Erythroblast (primary cell): ENCODE data around the gene CCDC12.

Experiments used
- GATA1 ChIP-seq: IDR thresholded peaks from 2 replicates; pipeline ENCODE4 v1.6.1; 2011; ENCODE audit warnings: low read depth, mild to moderate bottlenecking, control low read depth, low read length, moderate library complexity
- POLR2A ChIP-seq: IDR thresholded peaks from 2 replicates; pipeline ENCODE4 v1.6.1; 2011; ENCODE audit warnings: mild to moderate bottlenecking, low read length

- TF ChIP-seq POLR2A (no peak), GATA1 (no peak)
Observed at GRCh38 chr3:47015151-47015550, 38.6 kb upstream of the CCDC12 start.
